GM18520 (cell line): ENCODE results near the gene ETV6.
A peak's percentile ranks its signal among the peaks of the same experiment; 100 is the strongest.

Source experiments
- ATAC-seq: cut with Tn5 transposase; IDR thresholded peaks from one replicate; pipeline ENCODE4 v1.9.1; 2021; ENCODE audit not compliant: unreplicated experiment

ETV6 gene

DNA sequence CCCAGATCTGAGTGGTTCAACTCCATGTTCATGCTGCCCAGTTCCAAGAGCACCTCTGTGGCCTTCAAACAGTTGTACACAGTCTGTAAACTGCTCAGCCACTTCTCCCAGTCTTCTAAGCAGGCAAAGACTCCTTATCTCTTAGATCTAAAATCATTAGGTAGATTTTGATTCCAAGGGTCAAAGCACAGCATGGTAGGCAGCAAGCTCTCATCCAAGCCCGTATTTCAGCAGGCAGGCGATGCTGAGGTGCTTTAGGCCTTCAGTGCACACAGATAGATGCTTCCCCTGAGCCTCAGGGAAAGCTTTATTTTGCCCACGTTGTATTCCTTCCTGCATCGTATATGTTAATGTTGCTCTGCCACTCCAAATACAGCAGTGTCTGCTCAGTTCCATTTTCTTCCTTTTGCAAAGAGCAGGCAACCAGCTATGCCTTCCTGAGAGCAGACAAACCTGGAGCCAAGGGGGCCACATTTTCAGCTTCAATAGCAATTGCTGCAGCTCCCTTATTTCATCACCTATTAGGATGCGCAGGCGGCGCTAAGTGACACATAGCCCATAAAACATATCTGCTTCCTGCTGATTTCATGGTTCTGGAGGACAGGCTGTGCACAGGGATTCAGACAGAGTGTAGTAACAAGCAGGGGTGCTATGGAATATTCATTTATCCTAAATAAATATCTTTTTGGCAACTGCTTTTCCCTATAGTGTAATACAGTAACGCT lies 67.5 kb downstream of the ETV6 start:
- no peak for ATAC-seq

DNA sequence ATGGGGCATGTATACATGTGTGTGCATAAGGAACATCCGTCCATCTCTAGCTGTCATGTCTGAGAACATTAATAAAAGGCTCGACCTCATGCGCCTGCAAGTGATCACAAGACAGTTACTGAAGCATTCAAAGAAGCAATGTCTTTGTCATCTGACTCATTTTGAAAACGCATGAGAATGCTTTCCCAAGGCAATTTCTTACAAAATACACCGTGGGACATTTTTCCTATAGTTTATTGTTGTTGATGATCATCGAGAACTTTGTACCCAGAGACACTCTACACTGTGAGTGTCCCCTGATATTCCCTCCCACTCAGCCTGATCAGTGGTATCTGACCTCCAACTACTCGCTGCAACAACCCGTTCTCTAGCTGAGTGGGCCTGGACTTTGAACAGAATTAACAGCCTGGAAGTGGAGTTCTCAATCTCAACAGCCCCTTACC lies 68.1 kb downstream of the ETV6 start:
- ATAC-seq: no peak

DNA sequence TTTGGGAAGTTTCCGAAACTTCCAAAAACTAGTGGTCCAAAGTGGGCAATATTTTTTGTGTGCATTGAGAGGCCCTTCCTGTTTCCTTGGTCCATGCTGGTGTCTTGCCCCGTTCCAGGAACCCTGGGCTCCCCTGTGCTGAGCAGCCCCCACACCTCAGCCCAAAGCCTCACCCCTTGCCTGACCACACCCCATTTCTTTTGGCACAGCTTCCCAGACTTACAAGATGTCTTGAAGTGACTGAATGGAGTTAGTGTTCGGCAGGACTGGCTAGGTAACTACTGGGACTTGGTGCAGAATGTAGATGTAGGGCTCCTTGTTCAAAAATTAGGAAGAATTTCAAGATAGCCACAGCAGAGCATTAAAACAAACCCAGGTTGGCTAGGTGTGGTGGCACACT lies 68.6 kb downstream of the ETV6 start:
- no peak for ATAC-seq

DNA sequence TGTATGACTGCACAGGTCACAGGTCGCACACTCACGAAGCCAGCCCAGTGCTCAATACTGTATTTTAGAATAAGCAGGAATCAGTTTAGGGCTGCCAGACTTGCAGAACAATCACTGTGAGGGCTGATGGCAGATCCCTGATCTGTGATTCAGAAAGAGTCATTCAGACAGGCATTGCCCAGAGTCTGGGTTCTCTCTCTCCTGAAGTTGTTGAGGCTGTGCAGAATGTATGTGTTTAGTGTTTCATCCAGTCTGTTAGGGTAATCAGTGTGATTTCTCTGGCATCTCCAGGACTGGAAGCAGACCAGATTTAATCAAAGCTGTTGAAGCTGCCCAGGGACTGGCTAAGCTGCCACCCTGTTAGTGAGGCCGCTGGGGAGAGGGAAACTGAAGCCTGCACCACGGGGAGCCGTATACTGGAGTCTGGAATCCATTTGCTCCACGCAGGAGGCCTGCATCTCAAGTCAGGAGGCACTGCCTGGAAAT lies 69.3 kb downstream of the ETV6 start:
- ATAC-seq: no peak

DNA sequence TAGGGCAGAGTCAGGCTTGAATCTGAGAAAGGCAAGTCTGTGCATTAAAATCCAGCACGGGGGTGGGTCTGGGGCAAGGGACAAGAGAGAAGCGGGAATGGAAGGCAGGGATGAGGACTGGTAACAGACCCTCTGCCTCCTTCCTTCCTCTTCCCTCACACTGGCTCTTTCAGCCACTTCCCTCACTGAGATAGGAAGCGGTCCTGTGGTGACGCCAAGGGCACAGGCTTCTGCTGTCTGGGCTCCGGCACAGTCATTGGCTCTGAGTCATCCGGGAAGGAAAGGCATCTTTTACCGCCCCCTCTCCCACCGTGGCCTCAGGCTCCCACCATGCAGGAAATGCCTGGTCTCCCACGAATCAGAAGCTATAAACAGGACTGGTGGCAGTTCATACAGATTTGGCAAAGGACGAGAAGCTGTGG lies 70.2 kb downstream of the ETV6 start:
- ATAC-seq: no peak

DNA sequence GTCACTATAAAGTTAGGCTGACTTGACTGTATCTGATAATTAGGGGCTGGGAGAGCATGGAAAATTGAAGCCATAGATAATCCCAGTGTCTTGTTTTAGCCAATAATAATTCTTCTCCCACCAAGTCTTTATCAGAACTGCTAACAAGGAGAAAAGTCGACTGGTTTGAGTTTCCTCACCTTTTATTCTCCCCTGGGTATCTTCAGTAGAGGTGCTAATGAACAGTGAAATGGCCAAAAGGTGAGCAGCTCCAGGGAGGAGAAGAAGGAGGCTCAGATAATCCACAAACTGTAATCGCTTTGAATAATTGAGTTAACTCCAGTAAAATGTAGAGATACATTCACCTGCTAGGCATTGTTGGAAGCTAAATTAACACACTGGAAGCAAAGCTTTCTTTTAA lies 72.6 kb downstream of the ETV6 start:
- ATAC-seq: no peak

DNA sequence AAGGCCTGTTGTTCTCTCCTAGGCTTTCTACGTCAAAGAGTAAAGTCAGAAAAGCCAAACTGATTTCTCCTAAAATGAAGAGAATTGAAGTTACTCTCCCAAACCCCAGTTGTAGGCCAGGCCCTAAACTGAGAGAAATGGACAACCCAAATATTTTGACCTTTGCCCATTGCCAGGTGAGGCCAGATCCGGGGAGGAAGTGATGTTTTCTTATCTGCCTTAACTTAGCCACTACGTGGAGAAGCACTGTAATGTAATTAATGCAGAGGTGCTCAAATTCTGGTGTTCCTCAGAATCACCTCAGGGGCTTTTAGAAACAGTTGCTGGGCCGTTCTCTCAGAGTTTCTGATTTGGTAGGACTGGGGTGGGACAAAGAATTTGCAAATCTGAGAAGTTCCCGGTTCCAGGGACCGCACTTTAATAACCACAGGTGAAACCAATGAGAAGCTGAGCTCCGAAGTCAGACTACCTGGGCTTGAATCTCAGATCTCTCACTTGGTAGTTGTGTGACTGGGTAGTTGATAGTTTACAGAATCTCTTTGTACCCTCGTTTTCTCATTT lies 73.2 kb downstream of the ETV6 start:
- no peak for ATAC-seq

DNA sequence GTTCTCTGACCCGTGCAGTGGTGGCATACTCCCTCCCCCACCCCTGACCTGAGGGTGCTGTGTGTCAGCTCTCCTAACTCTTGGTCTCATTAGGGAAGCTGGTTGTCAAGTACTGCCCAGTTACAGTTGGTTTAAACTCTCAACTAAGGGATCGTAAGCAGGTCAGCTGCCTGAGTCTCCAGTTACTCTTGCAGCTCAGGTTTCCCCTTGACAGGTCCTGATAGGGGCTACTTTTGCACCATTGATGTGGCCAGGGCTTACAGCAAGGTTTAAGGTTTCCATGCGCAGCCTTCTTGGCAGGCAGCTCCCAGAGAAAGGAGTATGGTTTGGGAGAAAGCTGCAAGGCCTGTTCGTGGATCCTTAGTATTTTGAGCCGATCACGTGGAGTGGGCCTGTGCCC lies 74.5 kb downstream of the ETV6 start:
- ATAC-seq: no peak

DNA sequence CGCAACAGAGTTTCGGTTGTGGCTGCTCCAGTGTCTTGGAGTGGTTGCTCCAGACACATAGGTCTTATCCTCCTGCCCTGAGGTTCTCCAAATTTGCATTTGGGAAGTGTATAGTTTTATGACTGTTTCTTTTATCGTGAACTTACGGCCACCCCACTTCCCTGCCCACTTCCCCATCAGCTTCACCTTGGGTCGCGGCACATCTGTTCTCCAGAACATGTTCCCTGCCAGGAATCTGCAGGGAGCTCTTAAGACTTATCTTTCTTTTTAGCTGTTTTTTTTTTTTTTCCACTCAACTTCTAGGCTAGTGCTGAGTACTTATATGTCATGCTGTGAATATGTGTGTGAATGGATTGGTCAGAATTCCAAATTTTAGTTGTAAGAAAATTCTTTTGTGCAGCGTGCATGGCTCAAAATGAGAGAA lies 75.4 kb downstream of the ETV6 start:
- no peak for ATAC-seq

DNA sequence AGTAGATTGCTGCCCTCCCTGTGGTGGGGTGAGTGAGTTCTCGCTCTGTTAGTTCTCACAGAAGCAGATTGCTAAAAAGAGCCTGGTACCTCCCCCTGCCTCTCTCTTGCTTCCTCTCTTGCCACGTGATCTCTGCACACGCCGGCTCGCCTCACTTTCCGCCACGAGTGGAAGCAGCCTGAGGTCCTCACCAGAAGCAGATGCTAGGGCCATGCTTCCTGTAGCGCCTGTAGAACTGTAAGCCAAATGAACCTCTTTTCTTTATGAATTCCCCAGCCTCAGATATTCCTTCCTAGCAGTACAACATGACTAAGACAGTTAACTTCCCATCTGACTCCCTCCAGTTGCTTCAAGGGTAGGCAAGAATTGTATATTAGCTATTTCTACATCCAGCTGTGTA lies 76.2 kb downstream of the ETV6 start:
- no peak for ATAC-seq

DNA sequence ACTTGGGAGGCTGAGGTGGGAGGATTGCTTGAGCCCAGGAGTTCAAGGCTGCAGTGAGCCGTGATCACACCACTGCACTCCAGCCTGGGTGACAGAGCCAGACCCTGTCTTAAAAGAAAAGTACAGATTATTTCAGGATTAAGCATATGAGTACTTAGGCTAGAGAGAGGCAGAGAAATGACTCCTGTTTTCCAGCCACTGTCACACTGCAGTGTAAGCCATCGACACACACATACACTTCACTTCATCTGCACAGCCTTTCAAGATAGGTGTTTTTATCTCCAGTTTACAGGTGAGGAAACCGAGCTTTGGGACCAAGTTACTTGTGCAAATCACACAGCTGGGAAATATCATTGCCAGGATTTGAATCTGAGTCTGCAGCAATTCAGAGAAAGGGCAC lies 77.2 kb downstream of the ETV6 start:
- ATAC-seq: no peak

DNA sequence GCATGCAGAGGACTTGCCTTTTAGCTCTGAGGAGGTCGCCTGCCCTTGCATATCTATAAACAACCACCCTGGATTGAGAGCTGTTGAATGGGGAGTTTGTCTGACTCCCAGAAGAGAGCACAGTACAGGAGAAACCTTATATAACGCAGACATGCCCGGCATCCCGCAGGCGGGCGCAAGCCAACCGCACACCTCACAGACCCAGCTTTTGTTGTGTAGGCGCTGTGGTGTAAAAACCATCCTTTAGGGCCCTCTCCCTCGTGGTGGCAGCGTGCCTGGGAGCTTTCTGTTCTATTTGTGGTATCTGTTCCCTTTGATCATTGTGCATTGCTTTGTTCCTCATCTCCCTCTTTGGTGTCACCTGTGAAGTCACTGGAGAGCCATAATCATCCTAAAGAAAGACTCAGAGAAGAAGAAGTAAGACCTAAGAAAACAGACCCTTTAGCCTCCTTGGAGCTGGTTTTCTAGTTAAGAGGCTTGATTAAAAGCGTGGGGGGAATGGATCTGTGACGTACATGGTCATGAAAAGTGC lies 77.7 kb downstream of the ETV6 start:
- ATAC-seq: no peak

DNA sequence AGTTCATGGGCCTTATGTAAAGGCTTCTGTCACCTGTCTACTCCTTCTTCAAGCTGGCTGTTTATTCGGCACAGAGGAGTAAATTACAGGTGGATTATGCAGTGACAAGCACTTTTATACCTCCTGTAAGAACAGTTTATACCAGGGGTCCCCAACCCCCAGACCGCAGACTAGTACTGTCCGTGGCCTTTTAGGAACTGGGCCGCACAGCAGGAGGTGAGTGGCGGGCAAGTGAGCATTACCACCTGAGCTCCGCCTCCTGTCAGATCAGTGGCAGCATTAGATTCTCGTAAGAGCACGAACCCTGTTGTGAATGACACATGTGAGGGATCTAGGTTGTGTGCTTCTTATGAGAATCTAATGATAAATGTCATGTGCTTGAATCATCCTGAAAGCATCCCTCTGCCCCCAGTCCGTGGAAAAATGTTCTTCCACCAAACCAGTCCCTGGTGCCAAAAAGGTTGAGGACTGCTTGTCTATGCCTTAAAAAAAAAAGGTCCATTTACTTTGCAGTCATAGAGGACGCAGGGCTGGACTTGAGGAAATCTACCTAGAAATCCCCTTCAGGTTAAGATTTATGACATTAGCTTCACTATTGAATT lies 78.8 kb downstream of the ETV6 start:
- no peak for ATAC-seq

DNA sequence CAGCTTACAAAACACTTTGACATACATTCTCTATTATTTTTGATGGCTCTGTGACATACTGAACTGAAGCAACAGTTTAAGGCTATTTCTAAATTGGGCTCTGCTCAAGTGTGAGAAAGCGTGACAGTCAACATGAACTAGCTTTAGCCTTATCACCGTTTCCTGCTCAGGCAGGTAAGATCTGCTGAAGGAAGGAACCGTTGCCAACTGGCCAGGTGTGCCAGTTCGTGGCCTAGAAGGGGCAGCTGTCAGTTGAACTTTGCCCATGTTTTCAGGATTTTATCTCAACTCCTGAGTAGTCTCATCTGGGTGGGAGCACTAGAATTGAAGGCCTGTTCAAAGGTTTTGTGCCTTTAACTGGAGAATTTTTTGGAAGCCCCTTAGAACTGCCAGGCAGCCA lies 79.5 kb downstream of the ETV6 start:
- no peak for ATAC-seq

DNA sequence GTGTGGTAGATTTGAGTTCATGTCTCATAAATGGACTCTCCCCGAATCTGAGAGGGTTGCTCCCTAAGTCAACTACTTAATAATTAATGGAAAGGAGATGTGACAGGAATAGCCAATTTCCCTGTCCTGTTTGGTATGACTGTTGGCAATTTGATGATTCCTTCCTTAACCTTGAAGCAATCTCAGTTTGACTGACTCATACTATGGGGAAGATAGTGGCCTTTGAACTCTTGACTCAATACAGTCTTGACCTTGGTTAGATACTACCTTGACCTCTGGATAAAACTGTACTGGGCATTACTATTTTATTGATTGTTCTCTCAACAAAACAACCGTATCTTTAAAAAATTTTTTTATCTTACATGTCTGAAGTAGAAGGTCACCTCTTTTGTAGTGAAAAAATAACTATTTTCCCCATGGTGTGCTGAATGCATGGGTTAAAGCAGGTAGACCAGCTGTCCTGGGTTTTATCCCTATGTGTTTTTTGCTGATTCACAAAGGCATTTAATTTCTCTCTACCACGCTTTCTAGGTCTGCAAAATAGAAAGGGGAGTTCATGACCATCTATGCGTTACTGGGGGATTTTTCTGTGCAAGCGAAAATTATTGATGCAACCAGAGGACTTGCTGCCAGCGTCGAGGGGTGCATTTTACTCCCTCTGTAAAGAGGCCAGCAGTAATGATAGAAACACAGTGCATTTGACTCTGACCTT lies 80.1 kb downstream of the ETV6 start:
- peak; percentile 28 for ATAC-seq

DNA sequence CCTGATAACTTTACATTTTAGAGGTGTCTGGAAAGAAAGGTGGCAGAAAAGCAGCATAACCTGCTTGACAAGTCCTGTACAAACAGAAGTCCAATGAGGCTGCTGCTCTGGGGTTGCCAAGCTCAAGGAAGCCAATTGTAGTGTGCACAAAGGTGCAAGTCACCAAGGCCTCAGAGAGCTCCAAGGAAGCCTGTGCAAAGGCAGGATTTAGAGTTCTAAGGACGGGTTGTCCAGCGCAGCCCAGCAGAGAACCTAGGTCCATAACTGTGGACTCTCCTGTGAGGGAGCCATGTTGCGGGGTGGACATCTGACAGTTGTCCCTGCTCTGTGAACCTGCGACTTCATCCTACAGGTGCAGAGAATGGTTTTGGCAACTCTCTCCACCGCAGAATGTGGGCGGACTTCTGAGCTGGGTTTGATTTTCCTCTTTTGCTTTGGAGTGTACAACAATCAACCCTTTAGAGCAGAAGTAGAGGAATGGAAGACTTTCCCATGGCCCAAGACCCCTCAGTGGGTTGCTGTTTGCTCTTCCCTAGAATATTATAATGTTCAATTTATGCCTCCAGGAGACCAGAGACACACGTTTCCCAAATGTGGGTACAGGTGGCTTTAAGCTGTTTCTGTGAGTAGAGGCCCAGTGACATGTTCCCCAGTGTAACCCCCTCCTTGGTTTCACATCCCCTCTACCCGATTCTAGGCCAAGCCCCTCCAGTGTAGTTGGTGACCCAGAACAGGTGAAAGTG lies 81.0 kb downstream of the ETV6 start:
- no peak for ATAC-seq

DNA sequence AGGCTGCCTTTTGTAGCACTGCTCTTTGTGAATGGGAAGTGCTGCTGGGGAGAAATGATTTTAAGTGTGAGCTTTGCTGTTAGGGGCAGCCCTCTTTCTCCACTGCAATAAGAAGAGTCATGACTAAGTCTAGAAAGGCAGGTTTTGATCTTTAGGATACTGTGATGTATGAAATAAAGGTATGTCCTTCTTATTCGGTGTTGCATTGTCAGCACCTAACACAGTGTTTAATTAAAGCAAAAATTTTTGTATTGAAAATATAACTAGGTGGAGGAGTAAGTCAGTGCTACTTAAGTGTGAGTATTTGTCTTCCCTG lies 81.5 kb downstream of the ETV6 start:
- no peak for ATAC-seq

DNA sequence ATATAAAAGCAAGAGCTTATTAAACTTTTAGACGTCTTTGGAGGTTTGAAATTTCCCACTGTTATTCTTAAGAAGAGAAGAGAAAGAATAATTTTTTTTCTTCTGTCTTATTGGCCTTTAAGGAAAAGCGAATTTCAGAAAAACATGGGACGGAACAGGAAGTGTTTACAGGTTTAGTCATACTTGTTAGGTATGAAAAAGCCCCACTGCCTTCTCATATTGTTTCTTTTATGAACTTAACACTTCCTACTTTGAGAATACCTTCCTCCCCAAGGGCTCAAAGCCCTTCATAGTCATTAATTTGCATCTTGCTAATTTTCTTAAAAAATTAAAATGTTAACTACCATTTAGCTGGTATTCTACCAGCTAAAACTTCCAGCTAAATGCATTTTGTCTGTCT lies 82.0 kb downstream of the ETV6 start:
- ATAC-seq: peak; percentile 32

DNA sequence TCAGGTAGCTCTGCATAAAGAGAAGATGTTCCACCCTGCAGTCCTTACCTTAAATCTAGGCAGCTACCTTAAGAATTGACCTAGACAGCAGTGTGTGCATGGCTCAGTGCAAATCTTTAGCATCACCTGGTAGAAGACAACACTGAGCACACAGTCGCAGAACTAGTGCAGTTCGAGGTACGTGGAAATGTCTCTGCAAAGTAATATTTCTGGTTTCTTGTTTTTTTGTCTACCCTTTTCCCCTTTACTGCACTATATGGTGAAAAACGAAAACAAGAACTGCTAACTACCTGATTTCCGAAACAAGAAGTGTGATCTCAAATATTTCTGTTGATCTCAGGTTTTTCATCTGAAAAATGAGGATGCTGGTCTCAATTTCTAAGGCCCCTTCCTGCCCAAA lies 82.5 kb downstream of the ETV6 start:
- ATAC-seq: no peak

DNA sequence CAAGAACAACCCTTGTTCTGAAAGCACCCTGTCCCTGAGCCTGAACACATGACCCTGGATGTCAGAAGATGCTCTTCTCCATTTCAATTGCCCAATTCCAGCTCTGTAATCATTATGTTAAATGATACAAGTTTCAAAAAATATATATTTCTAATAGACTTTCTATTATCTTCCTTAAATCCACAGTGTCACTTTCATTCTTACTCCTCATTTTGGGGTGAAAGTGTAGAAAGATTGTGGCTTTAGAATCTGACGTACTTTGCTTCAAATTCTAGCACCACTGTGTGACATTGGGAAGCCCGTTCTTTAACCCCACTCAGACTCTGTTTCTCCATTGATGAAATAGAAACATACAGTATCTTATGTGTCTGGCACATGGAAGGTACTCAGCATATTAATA lies 83.2 kb downstream of the ETV6 start:
- ATAC-seq: no peak

DNA sequence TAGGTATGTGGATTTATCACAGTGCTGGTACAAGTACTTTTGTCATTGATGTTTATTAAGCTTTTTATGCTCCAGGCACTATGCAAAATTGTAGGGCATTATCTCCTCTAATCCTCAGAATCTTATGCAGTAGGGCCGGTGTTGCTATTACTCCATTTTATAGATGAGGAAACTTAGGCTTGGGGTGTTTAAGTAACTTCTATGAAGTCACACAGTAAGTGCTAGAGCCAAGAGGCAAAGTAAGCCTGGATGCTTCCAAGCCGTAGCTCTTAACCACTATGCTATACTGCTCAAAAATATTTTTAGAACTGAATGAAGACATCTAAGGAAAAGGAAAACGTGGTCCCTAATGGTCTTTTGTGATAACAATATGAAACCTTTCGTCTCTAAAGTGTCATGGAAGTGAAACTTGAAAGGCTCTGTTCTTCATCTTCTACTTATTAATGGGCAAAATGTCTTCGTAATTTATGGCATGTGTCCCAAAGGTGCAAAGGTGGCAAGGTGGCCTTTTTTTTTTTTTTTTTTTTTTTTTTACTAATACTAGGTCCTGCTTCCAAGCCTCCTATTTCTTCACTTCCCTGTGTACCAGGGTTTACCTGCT lies 85.2 kb downstream of the ETV6 start:
- ATAC-seq: no peak
